Measurements from ENCODE around the gene UBIAD1. TPM values are rescaled to one million over a fixed set of nuclear protein-coding genes. Genes with fewer than 3 reads are reported as not detected.
"Not testable (repeated sequence)": the region's sequence is repeated elsewhere in the genome, so short reads cannot be mapped to it uniquely, and the experiment has no call there.

UBIAD1 gene
- total and polyA plus RNA-seq, 2 donors (not counting 1 experiment from before 2014, with no cell fraction given): 17.8 to 28.1 TPM

GRCh38 chr1:11301601-11302000, 28.6 kb downstream of the UBIAD1 start:
- TF ChIP-seq EZH2 (IDR thresholded peaks at IDR 0.05; ENCODE audit: borderline replicate concordance, insufficient read depth, low read depth, low read length, poor library complexity, severe bottlenecking) (no peak), CTCF (IDR thresholded peaks at IDR 0.05) (no peak)
- Histone ChIP-seq H3K4me1 (ENCODE audit: control insufficient read depth in 2 of 2, insufficient read depth in 2 of 2, low read length in 2 of 2) (no peaks in the 10 kb centered on the region), H3K36me3 (replicated peaks in 1 of 2; ENCODE audit: control extremely low read depth in 1 of 2, control insufficient read depth in 1 of 2, extremely low read depth in 1 of 2, insufficient read depth in 2 of 2, low read length in 1 of 2) (no peaks in the 10 kb centered on the region), H3K27me3 (replicated peaks in 1 of 4; ENCODE audit: control extremely low read depth in 1 of 4, control insufficient read depth in 3 of 4, insufficient read depth in 4 of 4, low read length in 3 of 4) (no peaks in the 10 kb centered on the region), H3K79me2 (ENCODE audit: control insufficient read depth, insufficient read depth, low read length) (no peaks in the 10 kb centered on the region), H3K4me2 (replicated peaks; ENCODE audit: low read depth, low read length, poor library complexity, severe bottlenecking) (no peak overlapping the region), H3K4me3 (ENCODE audit: control extremely low read depth in 1 of 5, extremely low read depth in 1 of 5, insufficient read depth in 1 of 5, low read depth in 2 of 5, low read length in 4 of 5) (no peak overlapping the region), H3K9me3 (ENCODE audit: control extremely low read depth in 1 of 3, control insufficient read depth in 2 of 3, insufficient read depth in 1 of 3, low read length in 2 of 3) (no peaks in the 10 kb centered on the region), H4K20me1 (ENCODE audit: control insufficient read depth, insufficient read depth, low read length, poor library complexity, severe bottlenecking) (no peaks in the 10 kb centered on the region), H3K27ac (ENCODE audit: low read length in 2 of 2) (no peak overlapping the region), H3K9ac (ENCODE audit: low read length) (no peak overlapping the region), H2AFZ (ENCODE audit: insufficient read depth, low read depth, low read length, poor library complexity, severe bottlenecking) (no peak overlapping the region)
- no peaks in the 10 kb centered on the region for H3K9me3 Mint-ChIP-seq (ENCODE audit: insufficient read depth)
- no peak for DNase-seq
- CTCF ChIA-PET: interaction anchor here (0.6 to 1.1 kb wide), 2 partner anchors 9 to 60 kb away, joined by 3 to 4 read pairs; no protein-coding TSS in a partner anchor
- no peaks in the 10 kb centered on the region for H3K4me1 Mint-ChIP-seq
- no peaks in the 10 kb centered on the region for H3K27me3 Mint-ChIP-seq
- H3K27ac Mint-ChIP-seq: no peak overlapping the region
- WGBS (ENCODE audit: insufficient coverage): 78% methylated on average over 9 of the region's 9 CpGs
- no peak for ATAC-seq (ENCODE audit: low read depth)
- intact Hi-C loops (cut with micrococcal nuclease): no loop called here
- no peak overlapping the region for H3K4me3 Mint-ChIP-seq
- POLR2A ChIA-PET: no interaction called here

- TF ChIP-seq CTCF (IDR thresholded peaks at IDR 0.05) (no peak), EZH2 (IDR thresholded peaks at IDR 0.05; ENCODE audit: borderline replicate concordance, insufficient read depth, low read depth, low read length, poor library complexity, severe bottlenecking) (no peak)
- intact Hi-C loops (cut with micrococcal nuclease): no loop called here
- H3K27ac ChIP-seq (ENCODE audit: low read length in 2 of 2): no peak overlapping the region
- Mint-ChIP-seq H3K4me3 (no peak overlapping the region), H3K27ac (no peak overlapping the region), H3K27me3 (peaks cover 1% of the 10 kb centered on the region), H3K4me1 (no peaks in the 10 kb centered on the region), H3K9me3 (ENCODE audit: insufficient read depth) (no peaks in the 10 kb centered on the region)
- H3K9ac ChIP-seq (ENCODE audit: low read length): no peak overlapping the region
- CTCF ChIA-PET: interaction anchor here (1.1 to 1.2 kb wide), 2 partner anchors 10 to 265 kb away, joined by 3 to 4 read pairs; no protein-coding TSS in a partner anchor
- H2AFZ ChIP-seq (ENCODE audit: insufficient read depth, low read depth, low read length, poor library complexity, severe bottlenecking): no peak overlapping the region
- no peaks in the 10 kb centered on the region for H3K36me3 ChIP-seq (replicated peaks in 1 of 2; ENCODE audit: control extremely low read depth in 1 of 2, control insufficient read depth in 1 of 2, extremely low read depth in 1 of 2, insufficient read depth in 2 of 2, low read length in 1 of 2)
- no CpG with 5 or more reads among the region's 2 CpGs for WGBS (ENCODE audit: insufficient coverage)
- no peak overlapping the region for H3K4me2 ChIP-seq (replicated peaks; ENCODE audit: low read depth, low read length, poor library complexity, severe bottlenecking)
- no peak for ATAC-seq (ENCODE audit: low read depth)
- H4K20me1 ChIP-seq (ENCODE audit: control insufficient read depth, insufficient read depth, low read length, poor library complexity, severe bottlenecking): no peaks in the 10 kb centered on the region
- H3K79me2 ChIP-seq (ENCODE audit: control insufficient read depth, insufficient read depth, low read length): no peaks in the 10 kb centered on the region
- H3K27me3 ChIP-seq (replicated peaks in 1 of 4; ENCODE audit: control extremely low read depth in 1 of 4, control insufficient read depth in 3 of 4, insufficient read depth in 4 of 4, low read length in 3 of 4): no peaks in the 10 kb centered on the region
- no peak for DNase-seq
- no peak overlapping the region for H3K4me3 ChIP-seq (ENCODE audit: control extremely low read depth in 1 of 5, extremely low read depth in 1 of 5, insufficient read depth in 1 of 5, low read depth in 2 of 5, low read length in 4 of 5)
- H3K4me1 ChIP-seq (ENCODE audit: control insufficient read depth in 2 of 2, insufficient read depth in 2 of 2, low read length in 2 of 2): no peaks in the 10 kb centered on the region
- H3K9me3 ChIP-seq (ENCODE audit: control extremely low read depth in 1 of 3, control insufficient read depth in 2 of 3, insufficient read depth in 1 of 3, low read length in 2 of 3): no peaks in the 10 kb centered on the region
- POLR2A ChIA-PET: no interaction called here
These were observed 29.4 kb downstream of the UBIAD1 start for GRCh38 chr1:11302366-11302765.

GRCh38 chr1:11305516-11305915, 32.5 kb downstream of the UBIAD1 start:
- intact Hi-C loops (cut with micrococcal nuclease); H3K4me1 ChIP-seq (ENCODE audit: control insufficient read depth in 2 of 2, insufficient read depth in 2 of 2, low read length in 2 of 2); POLR2A ChIA-PET; H3K9me3 ChIP-seq (ENCODE audit: control extremely low read depth in 1 of 3, control insufficient read depth in 2 of 3, insufficient read depth in 1 of 3, low read length in 2 of 3); H3K9me3 Mint-ChIP-seq (ENCODE audit: insufficient read depth); H4K20me1 ChIP-seq (ENCODE audit: control insufficient read depth, insufficient read depth, low read length, poor library complexity, severe bottlenecking); H3K4me2 ChIP-seq (replicated peaks; ENCODE audit: low read depth, low read length, poor library complexity, severe bottlenecking); H3K27ac ChIP-seq (ENCODE audit: low read length in 2 of 2); H3K9ac ChIP-seq (ENCODE audit: low read length); DNase-seq; H3K27me3 ChIP-seq (replicated peaks in 1 of 4; ENCODE audit: control extremely low read depth in 1 of 4, control insufficient read depth in 3 of 4, insufficient read depth in 4 of 4, low read length in 3 of 4); H3K4me3 ChIP-seq (ENCODE audit: control extremely low read depth in 1 of 5, extremely low read depth in 1 of 5, insufficient read depth in 1 of 5, low read depth in 2 of 5, low read length in 4 of 5); ATAC-seq (ENCODE audit: low read depth); CTCF ChIA-PET; H3K79me2 ChIP-seq (ENCODE audit: control insufficient read depth, insufficient read depth, low read length); H2AFZ ChIP-seq (ENCODE audit: insufficient read depth, low read depth, low read length, poor library complexity, severe bottlenecking); H3K36me3 ChIP-seq (replicated peaks in 1 of 2; ENCODE audit: control extremely low read depth in 1 of 2, control insufficient read depth in 1 of 2, extremely low read depth in 1 of 2, insufficient read depth in 2 of 2, low read length in 1 of 2); H3K27ac Mint-ChIP-seq; H3K4me3 Mint-ChIP-seq; H3K27me3 Mint-ChIP-seq; H3K4me1 Mint-ChIP-seq: not testable (repeated sequence)
- 96% methylated on average over 18 of the region's 29 CpGs for WGBS (ENCODE audit: insufficient coverage)
